HG02973 (cell line): ENCODE results near the gene AUTS2.

Experiments
- ATAC-seq: cut with Tn5 transposase; IDR thresholded peaks from one replicate; pipeline ENCODE4 v1.9.1; 2021; ENCODE audit warnings: moderate library complexity; ENCODE audit not compliant: unreplicated experiment

AUTS2 gene

GRCh38 chr7:69879989-69880388, 281.7 kb downstream of the AUTS2 start:
- no peak for ATAC-seq

- ATAC-seq = no peak
These were observed 282.6 kb downstream of the AUTS2 start for GRCh38 chr7:69880840-69881239.

GRCh38 chr7:69882269-69882668, 284.0 kb downstream of the AUTS2 start:
- ATAC-seq = peak; percentile 79

- no peak for ATAC-seq
These were observed 285.2 kb downstream of the AUTS2 start for GRCh38 chr7:69883399-69883891.

- ATAC-seq = no peak
These were observed 287.2 kb downstream of the AUTS2 start for GRCh38 chr7:69885431-69885830.

GRCh38 chr7:69889338-69889975, 291.2 kb downstream of the AUTS2 start:
- peak; percentile 70 for ATAC-seq

GRCh38 chr7:69889976-69890351, 291.7 kb downstream of the AUTS2 start:
- ATAC-seq = no peak

- no peak for ATAC-seq
These were observed 294.5 kb downstream of the AUTS2 start for GRCh38 chr7:69892790-69893189.

- no peak for ATAC-seq
These were observed 295.6 kb downstream of the AUTS2 start for GRCh38 chr7:69893906-69894305.

GRCh38 chr7:69895446-69895845, 297.2 kb downstream of the AUTS2 start:
- no peak for ATAC-seq

GRCh38 chr7:69896121-69896520, 297.8 kb downstream of the AUTS2 start:
- no peak for ATAC-seq

- peak; percentile 79 for ATAC-seq
These were observed 299.9 kb downstream of the AUTS2 start for GRCh38 chr7:69898189-69898588.

GRCh38 chr7:69903410-69903809, 305.1 kb downstream of the AUTS2 start:
- no peak for ATAC-seq

- ATAC-seq = peak; percentile 81
These were observed 308.2 kb downstream of the AUTS2 start for GRCh38 chr7:69906283-69906995.

GRCh38 chr7:69907720-69908119, 309.4 kb downstream of the AUTS2 start:
- ATAC-seq = no peak

- no peak for ATAC-seq
These were observed 310.2 kb downstream of the AUTS2 start for GRCh38 chr7:69908454-69908853.

- ATAC-seq = no peak
These were observed 311.9 kb downstream of the AUTS2 start for GRCh38 chr7:69910150-69910549.

GRCh38 chr7:69911337-69911736, 313.1 kb downstream of the AUTS2 start:
- ATAC-seq = no peak

GRCh38 chr7:69912141-69912540, 313.9 kb downstream of the AUTS2 start:
- ATAC-seq = no peak

GRCh38 chr7:69912846-69913245, 314.6 kb downstream of the AUTS2 start:
- no peak for ATAC-seq

GRCh38 chr7:69919426-69920111, 321.3 kb downstream of the AUTS2 start:
- ATAC-seq = no peak

- no peak for ATAC-seq
These were observed 322.5 kb downstream of the AUTS2 start for GRCh38 chr7:69920797-69921196.
